Erythroblast (primary cell): ENCODE measurements around the gene PPARA.

Experiments
- DNase-seq, 2 experiments: peaks; one replicate each; lab custom pipeline; 2025; lab: John Stamatoyannopoulos, UW
- GATA1 ChIP-seq: IDR thresholded peaks from 2 replicates; pipeline ENCODE4 v1.6.1; 2011; ENCODE audit warnings: low read depth, mild to moderate bottlenecking, control low read depth, low read length, moderate library complexity
- POLR2A ChIP-seq: IDR thresholded peaks from 2 replicates; pipeline ENCODE4 v1.6.1; 2011; ENCODE audit warnings: mild to moderate bottlenecking, low read length

PPARA gene

DNA sequence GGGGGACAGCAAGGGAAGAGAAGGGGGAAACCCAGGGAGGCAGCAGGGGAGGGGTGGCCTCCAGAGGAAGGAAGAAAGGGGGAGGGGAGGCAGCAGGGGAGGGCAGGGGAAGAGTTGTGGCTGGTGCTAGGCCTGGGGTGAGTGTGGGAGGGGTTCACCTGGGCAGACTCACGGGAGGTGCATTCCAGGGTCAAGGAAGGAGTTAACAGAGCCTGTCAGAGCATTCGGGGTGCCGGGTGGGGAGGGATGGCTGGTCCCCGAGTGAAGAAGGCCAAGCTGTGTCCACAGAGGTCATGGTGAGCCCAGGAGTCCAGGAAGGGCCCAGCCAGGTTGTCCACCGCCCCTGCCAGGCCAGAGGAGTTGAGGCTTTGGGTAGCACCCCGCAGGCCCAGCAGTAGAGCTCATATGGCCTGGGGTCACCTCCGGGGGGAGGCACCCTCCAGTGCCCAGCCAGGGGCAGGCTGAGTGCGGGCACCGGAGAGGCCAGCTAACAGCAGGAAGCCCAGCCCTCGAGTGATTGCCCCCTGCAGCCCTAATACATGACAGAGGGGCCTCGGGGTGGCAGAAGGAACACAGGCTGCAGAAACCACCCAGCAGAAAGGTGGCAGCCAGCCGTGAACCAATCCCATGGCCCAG is 31.1 kb upstream of the PPARA start:
- no peak for DNase-seq
- TF ChIP-seq GATA1 (no peak), POLR2A (no peak)

DNA sequence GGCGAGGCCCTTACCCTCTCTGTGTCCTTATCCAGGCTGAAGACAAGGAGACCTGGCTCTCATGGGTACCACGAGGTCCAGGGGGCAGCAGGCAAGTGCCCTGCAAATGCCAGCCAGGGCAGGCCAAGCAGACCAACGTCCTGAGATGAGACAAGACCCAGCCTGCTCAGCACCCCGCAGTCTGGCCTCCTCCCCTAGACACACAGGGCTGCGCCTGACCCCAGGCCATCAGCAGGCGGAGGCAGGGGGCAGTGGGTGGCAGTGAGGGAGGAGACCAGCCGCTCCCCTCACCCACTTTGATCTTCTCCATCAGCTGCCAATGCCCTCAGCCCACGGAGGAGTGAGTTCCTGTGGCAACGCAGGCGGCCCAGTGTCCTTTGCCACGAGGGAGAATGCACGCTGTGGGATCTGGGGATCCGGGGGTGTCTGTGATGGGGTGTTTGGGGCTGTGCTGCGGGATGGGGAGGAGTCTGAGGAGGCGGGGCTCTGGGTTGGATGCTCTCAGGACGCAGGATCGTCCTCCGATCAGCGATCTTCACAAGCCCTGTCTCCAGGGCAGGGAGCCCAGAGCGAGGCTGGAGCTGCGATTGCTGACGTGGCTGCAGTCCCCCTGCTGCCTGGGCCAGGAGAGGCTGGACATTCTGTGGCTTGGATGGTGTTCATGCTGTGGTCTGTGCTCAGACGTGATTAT is 30.5 kb upstream of the PPARA start:
- no peak for DNase-seq
- TF ChIP-seq GATA1 = no peak
- TF ChIP-seq POLR2A = no peak

DNA sequence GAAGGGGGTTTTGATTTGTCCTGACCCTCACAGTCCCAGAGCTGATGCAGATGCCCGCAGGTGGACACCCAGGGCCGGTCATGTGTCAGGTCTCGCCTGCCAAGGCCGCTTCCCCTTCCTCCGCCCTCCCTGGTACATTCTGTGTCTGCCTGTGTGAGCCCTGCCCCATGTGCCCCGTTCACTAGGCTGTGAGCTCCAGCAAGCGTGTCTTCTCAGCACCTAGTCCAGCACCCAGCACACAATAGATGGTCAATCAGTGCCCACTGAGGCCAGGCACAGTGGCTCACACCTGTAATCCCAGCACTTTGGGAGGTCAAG is 29.9 kb upstream of the PPARA start:
- no peak for DNase-seq
- TF ChIP-seq GATA1 (no peak), POLR2A (no peak)

DNA sequence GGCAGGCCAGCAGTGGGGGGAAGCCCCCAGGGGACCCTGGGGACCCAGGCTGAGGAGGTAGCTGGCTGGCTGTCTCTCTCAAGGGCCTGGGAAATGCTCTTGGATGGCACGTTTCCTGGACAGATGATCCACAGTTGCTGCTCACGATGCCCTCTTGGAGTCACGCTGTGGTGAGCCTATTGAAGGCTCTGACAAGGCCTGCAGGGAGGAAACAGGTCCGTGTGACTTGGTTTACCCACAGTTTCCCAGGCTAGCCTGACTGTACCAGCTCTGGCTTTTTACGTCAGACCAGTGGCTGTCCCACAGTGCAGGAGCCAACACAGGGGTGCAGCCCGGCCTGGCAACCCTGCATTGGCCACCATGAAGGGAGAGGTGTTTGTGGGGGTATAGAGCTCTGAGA is 29.2 kb upstream of the PPARA start:
- no peak for DNase-seq

DNA sequence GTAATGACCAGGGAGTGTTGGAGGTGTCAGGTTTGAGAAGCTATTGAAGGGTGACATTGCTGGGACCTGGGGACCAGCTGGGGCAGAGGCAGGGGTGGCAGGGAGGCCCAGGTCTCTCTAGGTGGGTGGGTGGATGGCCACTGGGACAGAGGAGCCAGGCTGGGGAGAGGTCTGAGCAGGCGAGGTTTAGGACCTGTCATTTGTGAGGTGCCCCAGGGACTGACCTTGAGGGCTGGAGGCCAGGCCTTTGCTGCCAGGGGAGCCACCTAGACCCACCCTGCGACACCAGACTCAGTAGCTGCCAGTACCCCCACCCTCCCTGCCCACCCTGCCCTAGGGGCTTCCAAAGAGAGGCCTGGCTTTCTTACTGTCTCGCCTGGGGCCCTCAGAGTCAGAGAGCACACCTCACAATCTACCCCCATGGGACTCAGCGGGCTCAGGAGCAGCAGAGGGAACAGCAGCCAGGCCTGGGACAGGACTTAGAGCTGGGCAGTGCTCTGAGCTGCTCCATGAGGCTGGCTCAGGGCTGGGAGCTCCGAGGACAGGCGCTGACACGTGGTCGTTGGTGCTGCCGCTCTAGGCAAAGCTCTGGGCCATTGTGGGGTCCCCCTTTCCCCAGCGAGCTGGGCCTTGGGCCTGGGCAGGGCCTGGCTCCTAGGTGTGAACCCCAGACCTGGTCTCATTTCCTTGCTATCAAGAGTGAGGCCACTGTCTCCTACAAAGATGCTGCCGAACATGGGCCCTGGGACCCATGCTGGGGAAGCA is 28.6 kb upstream of the PPARA start:
- no peak for DNase-seq
- TF ChIP-seq GATA1 (no peak), POLR2A (no peak)

More for the DNA sequence above, 29.2 kb upstream of the PPARA start:
- TF ChIP-seq GATA1 (no peak), POLR2A (no peak)

DNA sequence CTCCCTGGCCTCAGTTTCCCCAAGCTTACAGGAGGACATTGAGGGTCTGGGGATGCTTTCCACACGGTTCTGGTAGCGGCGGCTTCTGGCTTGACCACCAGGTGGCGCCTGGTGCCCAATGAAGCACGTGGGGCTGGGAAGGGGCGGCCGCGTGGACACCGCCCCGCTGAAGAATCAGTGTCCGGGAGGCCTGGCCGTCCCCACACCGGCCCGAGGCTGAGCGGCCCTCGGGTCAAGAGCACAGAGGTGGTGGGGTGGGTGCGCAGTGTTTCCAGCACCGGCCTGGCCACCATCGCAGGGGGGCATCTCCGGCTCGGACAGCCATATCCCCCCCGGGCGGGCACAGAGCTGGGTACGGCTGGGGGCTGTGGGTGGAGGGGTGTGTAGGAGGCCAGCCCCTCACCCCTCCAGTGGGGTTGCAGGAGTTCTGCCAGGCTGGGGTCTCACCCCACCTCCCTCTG is 27.8 kb upstream of the PPARA start:
- TF ChIP-seq POLR2A = no peak
- TF ChIP-seq GATA1 = no peak
- DNase-seq = peak; percentile 69 to 84

DNA sequence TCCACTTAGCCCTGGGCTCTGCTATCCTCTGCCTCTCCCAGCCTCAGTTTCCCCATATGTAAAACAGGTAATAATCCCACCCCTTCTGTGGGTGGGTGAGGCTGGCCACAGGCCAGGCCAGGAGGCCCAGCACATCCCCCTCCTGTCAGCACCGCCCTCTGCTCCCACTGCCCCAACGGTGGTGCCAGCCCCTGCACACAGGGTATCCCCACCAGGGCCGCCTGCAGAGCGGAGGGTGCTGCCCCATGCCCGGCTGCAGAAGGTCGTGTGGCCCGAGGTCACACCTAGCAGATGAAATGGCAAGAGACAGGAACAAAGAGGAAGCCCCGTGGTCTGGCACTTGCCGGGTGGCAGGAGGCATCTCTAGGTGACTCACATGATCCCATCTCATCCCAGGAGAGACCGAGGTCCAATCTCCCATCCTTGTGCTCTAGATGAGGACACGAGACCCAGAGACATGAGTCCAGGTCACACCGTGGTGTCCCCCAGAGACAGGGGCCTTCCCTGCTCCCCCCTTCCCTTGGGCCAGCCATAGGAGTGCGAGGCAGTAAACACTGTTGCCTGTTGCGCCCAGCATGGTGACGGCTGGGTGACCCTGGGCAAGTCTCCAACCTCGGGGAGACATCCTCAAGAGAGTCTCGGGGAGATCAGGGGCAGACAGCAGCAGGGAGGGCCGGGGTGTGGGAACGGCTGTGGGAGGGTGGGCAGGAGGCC is 27.2 kb upstream of the PPARA start:
- TF ChIP-seq POLR2A = no peak
- no peak for TF ChIP-seq GATA1

DNA sequence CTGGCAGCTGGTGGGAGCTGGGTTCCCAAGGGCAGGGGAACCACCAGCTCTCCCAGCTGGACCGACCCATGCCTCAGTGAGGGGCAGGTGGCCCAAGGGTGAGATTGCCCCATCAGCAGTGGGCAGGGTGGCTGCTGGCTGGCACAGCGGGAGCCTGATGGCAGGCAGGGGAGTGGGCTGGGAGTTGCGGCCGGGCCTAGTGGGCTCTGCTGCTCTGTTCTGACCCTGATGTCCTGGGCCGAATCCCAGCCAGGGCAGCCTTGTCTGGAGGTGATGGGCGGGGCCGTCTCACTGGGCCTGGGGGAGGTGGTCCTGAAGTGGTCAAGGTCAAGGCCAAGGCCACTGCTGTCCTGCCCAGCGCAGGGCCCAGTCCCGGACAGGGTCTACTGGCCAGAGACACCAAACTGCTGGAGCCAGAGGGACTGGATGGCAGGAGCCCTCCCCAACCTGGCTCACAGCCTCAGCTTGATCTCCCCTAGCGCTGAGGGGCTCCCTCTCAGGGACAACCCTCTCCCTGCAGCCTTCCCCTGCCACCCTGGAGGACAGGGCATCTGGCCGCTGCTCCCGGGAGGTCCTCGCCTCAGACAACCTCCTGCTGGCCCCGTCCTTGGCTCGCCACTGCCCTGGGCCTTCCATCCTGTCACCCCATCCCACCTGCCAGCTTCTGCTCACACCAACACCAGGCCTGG is 26.5 kb upstream of the PPARA start:
- TF ChIP-seq GATA1 (no peak), POLR2A (no peak)
- no peak for DNase-seq

More for the DNA sequence above, 27.2 kb upstream of the PPARA start:
- DNase-seq = no peak

DNA sequence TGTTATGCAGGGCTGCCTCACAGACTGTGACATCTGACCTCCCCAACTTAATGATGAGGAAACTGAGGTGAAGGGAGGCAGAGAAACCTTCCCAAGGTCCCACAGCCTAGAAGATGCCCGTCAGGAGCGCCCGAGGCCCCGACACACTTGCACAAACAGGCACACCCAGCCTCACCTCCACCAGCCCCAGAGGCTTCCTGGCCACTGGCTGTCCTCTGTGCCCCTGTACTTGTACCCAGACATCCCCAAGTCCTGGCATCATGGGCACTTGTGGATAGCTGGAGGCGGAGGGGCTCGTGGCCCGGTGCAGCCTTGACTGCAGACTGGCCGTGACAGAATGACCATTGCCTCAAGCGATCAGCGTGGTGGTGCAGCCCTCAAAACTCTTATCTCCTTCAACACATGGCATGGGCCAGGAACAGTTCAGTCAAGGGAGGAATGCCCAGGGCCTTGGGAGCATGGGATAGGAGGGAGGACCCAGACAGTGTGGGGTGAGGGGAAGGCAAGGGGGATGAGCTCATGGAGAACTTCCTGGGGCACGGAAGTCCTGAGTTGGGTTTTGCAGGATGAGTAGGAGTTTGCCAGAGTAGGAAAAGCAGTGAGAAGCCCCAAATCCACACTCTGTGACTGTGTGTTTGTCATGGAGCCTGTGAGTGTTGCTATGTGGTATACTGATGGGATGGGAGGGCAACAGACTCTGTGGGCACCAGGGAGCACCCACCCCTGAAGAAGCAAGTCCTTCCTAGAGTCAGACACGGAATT is 25.8 kb upstream of the PPARA start:
- no peak for TF ChIP-seq POLR2A
- no peak for TF ChIP-seq GATA1
- DNase-seq = peak; percentile 38 to 57

DNA sequence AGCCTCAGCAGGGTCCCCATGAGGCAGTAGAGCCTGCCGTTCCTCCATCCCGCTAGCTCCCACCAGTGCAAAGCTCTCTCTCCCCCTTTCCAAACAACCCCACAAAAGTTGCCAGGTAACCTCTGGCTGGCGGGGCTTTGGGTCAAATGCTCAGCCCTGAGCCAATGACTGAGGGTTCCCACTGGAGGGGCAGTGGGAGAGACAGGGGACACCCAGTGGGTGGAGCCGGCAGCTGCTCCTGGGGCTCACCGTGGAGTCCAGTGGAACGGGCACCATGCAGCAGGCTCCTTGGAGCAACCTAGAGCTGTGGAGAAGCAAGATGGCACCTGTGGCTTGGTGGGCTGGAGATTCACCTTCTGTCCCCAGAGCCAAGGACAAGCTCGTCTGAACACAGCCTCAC is 25.0 kb upstream of the PPARA start:
- TF ChIP-seq POLR2A = no peak
- no peak for TF ChIP-seq GATA1

DNA sequence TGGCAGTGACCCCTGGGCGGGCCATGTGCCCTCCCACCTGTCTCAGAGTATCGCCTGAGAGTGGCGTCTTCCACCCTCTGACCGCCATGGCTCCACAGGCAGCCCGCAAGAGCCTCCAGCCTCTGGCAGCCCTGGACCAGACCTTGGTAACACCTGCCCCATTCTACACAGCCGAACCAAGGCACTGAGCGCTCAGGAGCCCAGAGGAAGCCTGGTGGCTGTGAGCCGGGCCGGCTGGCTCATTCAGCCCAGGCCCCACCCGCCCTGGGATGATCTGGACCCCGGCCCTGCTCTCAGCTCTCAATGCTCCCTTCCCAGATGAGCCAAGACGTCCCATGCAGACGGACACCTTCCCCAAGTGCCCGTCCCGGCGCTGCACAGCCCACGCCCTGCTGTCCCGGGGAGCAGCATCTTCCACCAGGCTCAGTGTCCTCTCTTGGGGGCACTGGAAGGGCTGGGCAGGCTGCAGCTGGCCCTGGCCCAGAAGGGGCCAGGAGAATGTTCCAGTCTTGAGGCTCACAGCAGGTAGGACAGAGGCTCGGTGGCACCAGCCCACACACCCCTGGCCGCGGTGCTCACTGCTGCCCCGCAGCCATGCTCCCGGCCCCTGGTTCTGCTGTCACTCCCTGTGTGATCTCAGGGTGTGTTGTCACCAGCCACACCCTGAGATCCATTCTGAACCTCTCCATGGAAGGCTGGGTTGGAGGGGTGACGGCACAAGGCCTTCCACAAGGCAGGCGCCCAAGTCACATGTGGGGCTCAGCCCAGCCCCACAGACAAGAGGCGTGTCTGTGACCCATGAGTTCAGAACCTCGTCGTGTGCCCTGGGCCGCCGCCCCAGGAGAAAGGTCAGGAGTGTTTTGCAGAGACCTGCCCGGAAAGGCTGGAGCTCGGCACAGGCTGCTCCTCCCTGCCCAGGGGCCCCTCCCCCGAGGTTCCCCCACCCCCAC is 24.2 kb upstream of the PPARA start:
- TF ChIP-seq GATA1 (no peak), POLR2A (no peak)
- DNase-seq = no peak

More for the DNA sequence above, 25.0 kb upstream of the PPARA start:
- DNase-seq = no peak
